ENCODE measurements around the gene NDFIP1.
"Not testable (repeated sequence)": the region's sequence is repeated elsewhere in the genome, so short reads cannot be mapped to it uniquely, and the experiment has no call there.

Gene NDFIP1

DNA sequence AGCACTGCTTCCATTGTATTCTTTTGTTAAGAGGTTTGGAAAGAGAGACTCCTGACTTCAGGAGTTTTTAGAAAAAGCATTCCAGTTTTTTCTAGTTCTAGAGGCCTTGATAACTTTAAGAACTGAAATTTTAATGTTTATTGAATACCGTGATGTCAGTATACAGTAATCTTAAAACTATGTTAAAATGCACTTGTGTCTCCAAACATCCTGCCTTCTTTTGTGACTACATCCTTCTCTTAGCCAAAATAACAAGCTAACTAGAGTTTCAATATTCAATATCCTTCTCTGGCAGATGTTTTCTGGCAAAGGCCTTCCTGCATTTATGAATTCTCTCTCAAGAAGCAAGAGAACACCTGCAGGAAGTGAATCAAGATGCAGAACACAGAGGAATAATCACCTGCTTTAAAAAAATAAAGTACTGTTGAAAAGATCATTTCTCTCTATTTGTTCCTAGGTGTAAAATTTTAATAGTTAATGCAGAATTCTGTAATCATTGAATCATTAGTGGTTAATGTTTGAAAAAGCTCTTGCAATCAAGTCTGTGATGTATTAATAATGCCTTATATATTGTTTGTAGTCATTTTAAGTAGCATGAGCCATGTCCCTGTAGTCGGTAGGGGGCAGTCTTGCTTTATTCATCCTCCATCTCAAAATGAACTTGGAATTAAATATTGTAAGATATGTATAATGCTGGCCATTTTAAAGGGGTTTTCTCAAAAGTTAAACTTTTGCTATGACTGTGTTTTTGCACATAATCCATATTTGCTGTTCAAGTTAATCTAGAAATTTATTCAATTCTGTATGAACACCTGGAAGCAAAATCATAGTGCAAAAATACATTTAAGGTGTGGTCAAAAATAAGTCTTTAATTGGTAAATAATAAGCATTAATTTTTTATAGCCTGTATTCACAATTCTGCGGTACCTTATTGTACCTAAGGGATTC is 43.1 kb downstream of the NDFIP1 start:
- Mint-ChIP-seq H3K4me3 (no peak overlapping the region), H3K27ac (no peak overlapping the region), H3K36me3 (peaks cover 18% of the 10 kb centered on the region), H3K9me3 (no peaks in the 10 kb centered on the region), H3K4me1 (peaks cover 28% of the 10 kb centered on the region), H3K27me3 (no peaks in the 10 kb centered on the region)

DNA sequence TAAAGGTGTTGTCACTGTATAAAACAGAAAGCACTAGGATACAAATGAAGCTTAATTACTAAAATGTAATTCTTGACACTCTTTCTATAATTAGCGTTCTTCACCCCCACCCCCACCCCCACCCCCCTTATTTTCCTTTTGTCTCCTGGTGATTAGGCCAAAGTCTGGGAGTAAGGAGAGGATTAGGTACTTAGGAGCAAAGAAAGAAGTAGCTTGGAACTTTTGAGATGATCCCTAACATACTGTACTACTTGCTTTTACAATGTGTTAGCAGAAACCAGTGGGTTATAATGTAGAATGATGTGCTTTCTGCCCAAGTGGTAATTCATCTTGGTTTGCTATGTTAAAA is 43.8 kb downstream of the NDFIP1 start:
- Mint-ChIP-seq H3K27ac (no peak overlapping the region), H3K4me1 (peaks cover 30% of the 10 kb centered on the region), H3K4me3 (no peak overlapping the region), H3K27me3 (no peaks in the 10 kb centered on the region), H3K9me3 (no peaks in the 10 kb centered on the region), H3K36me3 (peaks cover 13% of the 10 kb centered on the region)

DNA sequence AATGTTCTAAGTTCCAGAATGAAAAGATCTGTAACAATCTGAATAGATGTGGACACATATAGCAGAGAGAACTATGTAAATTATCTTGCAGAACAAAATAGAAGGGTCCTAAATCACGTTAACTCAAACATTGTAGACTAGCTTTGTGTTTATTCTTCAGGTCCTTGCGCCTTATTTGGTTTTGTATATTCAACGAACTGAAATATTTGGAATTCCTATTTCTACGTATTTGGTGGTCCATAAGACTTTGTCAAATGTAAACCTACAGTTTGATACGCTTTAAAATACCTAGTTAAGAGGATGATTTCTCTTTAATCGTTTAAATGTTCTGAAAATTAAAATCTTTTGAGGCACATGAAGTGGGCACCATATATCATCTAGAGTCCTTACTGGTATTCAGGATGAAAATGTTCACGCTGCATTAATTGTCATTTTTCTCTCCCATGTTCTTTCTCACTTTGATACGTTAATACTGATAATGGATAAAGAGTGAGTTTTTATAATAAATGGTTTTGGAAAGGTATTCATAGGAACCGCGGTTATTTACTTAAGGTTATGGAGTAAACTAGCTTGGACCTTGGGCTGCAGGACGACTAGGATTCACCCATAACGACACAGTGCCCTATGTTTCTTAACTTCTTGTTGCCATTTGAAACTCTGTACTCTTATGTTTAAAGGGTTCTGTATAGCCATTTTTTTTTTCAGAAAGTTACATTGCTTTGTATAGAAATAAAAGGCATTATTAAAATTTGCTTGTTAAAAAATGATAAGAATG is 45.3 kb downstream of the NDFIP1 start:
- Mint-ChIP-seq H3K27me3 (no peaks in the 10 kb centered on the region), H3K9me3 (no peaks in the 10 kb centered on the region), H3K4me1 (peaks cover 27% of the 10 kb centered on the region), H3K36me3 (peaks cover 9% of the 10 kb centered on the region), H3K27ac (no peak overlapping the region), H3K4me3 (no peak overlapping the region)

DNA sequence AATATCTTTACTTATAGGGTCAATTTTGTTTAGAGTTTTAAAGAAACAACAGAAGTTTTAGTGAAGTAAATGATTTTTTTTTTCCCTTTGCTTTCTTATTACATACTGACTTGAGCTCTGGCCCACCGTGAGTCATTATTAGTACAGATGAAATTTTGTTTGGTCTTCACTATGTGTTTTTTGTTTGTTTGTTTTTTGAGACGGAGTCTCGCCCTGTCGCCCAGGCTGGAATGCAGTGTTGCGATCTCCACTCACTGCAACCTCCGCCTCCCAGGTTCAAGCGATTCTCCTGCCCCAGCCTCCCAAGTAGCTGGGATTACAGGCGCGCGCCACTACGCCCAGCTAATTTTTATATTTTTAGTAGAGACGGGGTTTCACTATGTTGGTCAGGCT is 45.9 kb downstream of the NDFIP1 start:
- not testable (repeated sequence) for H3K9me3 Mint-ChIP-seq, H3K36me3 Mint-ChIP-seq, H3K27ac Mint-ChIP-seq, H3K27me3 Mint-ChIP-seq, H3K4me3 Mint-ChIP-seq
- peaks cover 27% of the 10 kb centered on the region for H3K4me1 Mint-ChIP-seq

DNA sequence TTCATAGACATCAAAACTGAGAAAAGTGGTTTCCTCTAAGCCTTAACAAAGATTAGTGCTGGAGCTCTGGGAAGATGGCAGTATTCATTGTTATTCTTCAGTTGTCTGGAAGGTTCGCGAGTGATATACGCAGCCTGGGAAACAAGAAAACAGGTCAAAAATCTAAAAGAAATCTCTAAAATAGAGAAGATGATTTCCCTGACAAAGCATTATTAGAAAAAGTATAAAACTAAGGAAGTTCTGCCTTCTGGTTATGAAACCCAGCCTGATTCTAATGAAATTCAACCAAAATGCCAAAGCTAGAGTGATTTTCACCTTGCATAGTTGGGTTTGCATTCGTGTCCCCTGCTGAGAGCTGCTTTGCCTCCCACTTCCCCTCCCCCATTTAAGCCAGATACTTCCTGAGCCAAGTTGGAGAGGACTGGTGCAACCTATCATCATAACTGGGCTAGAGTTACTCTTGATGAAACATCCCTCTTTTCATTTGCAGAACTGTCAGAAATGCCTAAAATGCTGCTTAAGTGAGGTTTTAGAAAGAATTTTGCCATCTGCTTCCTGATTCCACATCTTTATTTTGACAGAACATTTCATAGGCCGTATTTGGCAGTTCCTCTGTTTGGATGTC is 48.4 kb downstream of the NDFIP1 start:
- H3K27ac Mint-ChIP-seq = peak overlapping the region; percentile 70

DNA sequence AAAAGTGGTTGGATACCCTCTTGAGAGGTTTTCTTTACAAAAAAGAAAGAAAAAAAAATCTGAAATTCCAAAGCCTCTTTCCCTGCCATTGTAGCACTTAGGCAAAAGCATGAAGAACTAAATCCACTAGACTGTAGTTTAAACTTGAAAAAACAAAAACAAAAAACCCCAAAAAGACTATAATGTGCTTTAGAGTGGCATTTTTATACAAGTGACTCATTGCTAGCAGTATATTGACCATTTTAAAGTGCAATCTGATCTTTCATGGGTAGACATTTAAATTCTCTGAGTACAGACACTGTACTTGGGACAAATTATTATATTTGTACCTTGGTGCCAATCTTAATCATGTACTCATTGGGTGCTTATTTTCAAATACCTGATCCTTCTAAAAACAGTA is 50.8 kb downstream of the NDFIP1 start:
- Mint-ChIP-seq H3K4me3 (no peak overlapping the region), H3K27ac (peak overlapping the region; percentile 17), H3K36me3 (peaks cover 1% of the 10 kb centered on the region), H3K9me3 (no peaks in the 10 kb centered on the region), H3K4me1 (peaks cover 39% of the 10 kb centered on the region), H3K27me3 (no peaks in the 10 kb centered on the region)

More for the DNA sequence above, 48.4 kb downstream of the NDFIP1 start:
- Mint-ChIP-seq H3K27me3 (no peaks in the 10 kb centered on the region), H3K36me3 (peaks cover 3% of the 10 kb centered on the region), H3K4me1 (peaks cover 35% of the 10 kb centered on the region), H3K9me3 (no peaks in the 10 kb centered on the region), H3K4me3 (no peak overlapping the region)

DNA sequence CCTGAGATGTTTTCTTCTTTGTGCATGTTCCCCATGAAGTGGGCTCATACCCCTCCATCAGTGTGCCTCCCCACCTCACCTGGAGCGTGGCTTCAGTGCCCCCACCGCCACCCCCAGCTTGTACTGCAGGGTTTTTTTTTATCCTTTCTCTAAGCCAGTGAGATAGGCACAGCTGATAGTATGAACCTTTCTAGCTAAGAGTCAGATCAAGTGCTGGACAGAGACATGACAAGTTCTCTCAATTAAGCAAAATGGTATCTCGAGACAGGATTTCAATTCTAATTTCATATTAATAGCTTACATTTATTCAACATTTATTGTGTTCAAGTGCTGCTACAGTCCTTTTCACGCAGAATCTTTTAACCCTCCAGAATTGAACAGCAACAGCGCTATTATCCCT is 55.7 kb downstream of the NDFIP1 start:
- Mint-ChIP-seq H3K9me3 (no peaks in the 10 kb centered on the region), H3K36me3 (no peaks in the 10 kb centered on the region), H3K4me1 (peaks cover 23% of the 10 kb centered on the region), H3K27me3 (no peaks in the 10 kb centered on the region), H3K4me3 (no peak overlapping the region), H3K27ac (no peak overlapping the region)

DNA sequence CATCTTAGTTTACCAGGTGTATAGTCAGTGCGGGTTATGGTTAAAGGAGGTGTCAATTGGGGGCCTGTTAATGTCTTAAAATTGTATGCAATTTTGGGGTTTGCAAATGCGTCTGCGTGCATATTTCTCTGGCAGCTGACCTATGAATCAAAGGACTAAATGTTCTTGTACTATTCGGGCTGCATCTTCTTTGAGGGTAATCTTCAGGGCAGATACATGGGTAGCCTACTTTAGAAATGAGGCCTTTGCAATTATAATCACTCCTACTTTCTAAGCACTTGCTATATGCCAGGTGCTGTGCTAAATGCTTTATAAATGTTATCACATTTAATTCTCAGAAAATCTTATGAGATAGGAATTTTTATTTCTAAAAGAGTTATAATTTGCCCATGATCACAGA is 58.2 kb downstream of the NDFIP1 start:
- peaks cover 6% of the 10 kb centered on the region for H3K4me1 Mint-ChIP-seq
- H3K4me3 Mint-ChIP-seq = no peak overlapping the region
- no peak overlapping the region for H3K27ac Mint-ChIP-seq
- H3K9me3 Mint-ChIP-seq = no peaks in the 10 kb centered on the region
- H3K36me3 Mint-ChIP-seq = no peaks in the 10 kb centered on the region
- no peaks in the 10 kb centered on the region for H3K27me3 Mint-ChIP-seq

DNA sequence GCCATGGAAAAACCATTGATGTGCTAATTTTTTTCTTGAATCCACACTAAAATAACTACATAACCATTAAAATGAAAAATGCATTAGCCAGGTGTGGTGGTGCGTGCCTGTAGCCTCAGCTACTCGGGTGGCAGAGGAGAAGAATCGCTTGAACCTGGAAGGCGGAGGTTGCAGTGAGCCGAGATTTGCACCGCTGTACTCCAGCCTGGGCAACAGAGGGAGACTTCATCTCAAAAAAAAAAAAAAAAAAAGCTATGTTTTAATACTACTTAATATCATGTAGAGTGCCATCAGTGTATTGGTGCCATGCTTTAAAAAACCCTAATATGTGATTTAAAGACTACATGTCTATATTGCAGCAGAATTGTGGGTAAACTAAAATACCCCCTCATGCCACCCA is 58.9 kb downstream of the NDFIP1 start:
- Mint-ChIP-seq H3K9me3 (no peaks in the 10 kb centered on the region), H3K27me3 (no peaks in the 10 kb centered on the region), H3K4me3 (no peak overlapping the region), H3K4me1 (no peaks in the 10 kb centered on the region), H3K27ac (no peak overlapping the region), H3K36me3 (no peaks in the 10 kb centered on the region)

DNA sequence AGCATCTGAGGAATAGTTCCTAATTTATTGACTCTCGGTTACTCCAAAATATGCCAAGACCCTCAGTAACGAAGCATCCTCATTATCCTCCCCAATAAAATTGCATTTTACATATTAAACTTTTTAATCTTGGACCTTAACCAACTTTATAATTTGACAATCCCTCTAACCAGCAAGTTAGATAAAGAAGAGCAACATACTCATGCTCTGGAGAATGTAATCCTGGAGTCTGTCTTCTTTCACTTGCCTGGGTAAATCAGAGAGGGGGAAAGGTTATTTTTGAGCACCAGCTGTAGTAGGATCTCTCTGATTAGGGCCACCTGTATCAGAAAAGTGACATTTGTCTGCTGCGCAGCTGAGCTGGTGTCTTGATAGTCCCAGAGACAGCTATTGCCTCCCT is 59.8 kb downstream of the NDFIP1 start:
- Mint-ChIP-seq H3K36me3 (no peaks in the 10 kb centered on the region), H3K4me3 (no peak overlapping the region), H3K27me3 (no peaks in the 10 kb centered on the region), H3K9me3 (no peaks in the 10 kb centered on the region), H3K4me1 (no peaks in the 10 kb centered on the region), H3K27ac (no peak overlapping the region)

DNA sequence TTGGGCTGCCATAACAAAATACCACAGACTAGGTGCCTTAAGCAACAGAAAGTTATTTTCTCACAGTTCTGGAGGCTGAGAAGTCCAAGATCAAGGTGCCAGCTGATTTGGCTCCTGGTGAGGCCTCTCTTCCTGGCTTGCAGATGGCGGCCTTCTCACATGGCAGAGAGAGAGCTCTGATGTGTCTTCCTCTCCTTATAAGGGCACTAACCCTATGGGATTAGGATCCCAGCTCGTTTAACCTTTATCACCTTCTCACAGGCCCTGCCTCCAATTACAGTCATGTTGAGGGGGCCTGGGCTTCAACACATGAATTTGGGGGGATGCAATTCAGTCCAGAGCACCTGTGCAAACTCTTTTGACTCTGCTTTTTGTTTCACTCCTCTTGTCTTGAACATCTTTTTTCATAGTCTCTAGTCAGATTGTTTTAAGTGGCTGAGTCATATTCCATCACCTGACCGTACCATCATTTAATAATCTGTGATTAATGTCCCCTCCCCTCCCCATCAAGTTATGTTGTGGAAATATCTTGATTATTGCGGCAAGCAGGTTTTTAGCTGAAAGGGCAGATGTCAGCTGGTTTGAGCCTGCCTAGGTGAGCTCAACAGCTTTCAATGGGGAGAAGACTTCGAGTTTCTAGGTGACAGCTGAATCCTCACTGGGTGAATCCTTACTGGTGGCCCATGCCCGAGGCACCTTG is 61.8 kb downstream of the NDFIP1 start:
- no peaks in the 10 kb centered on the region for H3K9me3 Mint-ChIP-seq

DNA sequence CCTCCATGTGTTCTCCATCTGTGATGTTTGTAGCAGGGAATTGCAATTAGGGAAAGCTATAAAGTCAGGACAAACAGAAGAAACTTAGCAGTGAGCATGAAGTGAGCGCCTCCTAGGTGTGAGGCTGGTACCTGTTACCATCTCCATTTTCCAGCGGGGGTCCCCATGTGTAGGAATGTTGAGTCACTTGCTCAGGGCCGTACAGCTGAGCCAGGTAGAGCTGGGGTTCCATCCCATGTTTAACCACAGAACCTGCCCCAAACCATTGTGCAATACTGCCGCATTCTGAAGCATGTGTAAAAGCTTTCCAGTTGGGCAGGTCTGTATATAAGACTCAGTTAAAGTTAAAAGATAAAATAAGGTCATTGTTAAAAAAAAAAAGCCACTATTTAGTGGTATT is 62.7 kb downstream of the NDFIP1 start:
- Mint-ChIP-seq H3K36me3 (no peaks in the 10 kb centered on the region), H3K4me3 (no peak overlapping the region), H3K27ac (no peak overlapping the region), H3K9me3 (no peaks in the 10 kb centered on the region), H3K4me1 (no peaks in the 10 kb centered on the region), H3K27me3 (no peaks in the 10 kb centered on the region)

More for the DNA sequence above, 61.8 kb downstream of the NDFIP1 start:
- H3K27me3 Mint-ChIP-seq = no peaks in the 10 kb centered on the region
- no peak overlapping the region for H3K4me3 Mint-ChIP-seq
- H3K36me3 Mint-ChIP-seq = no peaks in the 10 kb centered on the region
- no peaks in the 10 kb centered on the region for H3K4me1 Mint-ChIP-seq
- no peak overlapping the region for H3K27ac Mint-ChIP-seq

DNA sequence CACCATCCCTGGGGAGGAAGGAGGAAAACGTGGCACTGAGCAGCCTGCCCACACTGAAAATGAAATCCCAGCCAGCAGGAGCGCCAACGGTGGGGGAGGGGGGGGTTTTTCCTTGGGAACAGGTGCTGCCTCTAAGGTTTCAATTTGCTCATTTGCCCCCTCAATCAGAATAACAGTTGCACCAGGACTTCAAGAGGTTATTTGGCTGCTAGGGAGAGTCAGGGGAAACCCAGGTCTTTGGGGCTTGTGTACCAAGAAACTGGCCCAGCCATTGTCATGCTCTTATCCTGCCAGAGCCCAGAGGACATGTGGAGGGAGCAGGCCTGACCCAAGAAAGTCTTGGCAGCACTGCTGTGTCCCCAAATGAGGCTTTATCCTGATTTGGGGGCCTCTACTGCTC is 66.5 kb downstream of the NDFIP1 start:
- Mint-ChIP-seq H3K27me3 (peaks cover 2% of the 10 kb centered on the region), H3K9me3 (no peaks in the 10 kb centered on the region), H3K27ac (no peak overlapping the region), H3K4me1 (no peaks in the 10 kb centered on the region), H3K4me3 (no peak overlapping the region), H3K36me3 (no peaks in the 10 kb centered on the region)

DNA sequence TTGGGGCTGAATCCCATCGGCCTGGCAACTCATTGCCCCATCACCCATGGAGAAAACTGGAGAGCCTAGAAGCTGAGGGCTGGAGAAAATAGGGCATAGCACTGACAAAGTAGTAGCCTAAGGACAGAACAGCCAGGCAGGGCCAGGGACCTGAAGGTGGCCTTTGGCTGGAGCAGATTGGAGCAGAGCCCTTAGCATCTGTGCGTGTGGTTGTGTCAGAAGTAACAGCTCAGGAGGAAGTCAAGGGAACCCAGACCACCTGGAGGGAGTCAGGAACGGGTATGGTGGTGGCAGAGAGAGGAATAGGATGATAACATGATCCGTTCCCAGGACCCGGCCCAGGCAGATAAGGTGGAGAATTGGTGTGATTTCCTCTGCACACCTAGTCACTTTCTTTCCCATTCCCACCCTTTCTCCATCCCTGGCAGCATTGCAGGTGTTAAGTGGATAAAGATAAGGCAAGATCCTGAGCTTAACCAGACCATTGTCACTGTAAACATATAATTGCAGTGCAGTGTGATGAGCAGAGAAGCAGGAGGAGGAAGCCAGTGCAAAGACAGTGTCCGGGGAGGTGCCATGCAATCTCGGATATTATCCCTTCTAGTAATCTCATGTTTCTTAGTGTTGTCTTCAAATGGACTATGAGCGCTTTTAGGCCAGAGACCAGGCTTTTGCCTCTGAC is 67.0 kb downstream of the NDFIP1 start:
- Mint-ChIP-seq H3K27ac (no peak overlapping the region), H3K4me1 (no peaks in the 10 kb centered on the region), H3K27me3 (peaks cover 2% of the 10 kb centered on the region), H3K9me3 (no peaks in the 10 kb centered on the region), H3K36me3 (no peaks in the 10 kb centered on the region), H3K4me3 (no peak overlapping the region)

DNA sequence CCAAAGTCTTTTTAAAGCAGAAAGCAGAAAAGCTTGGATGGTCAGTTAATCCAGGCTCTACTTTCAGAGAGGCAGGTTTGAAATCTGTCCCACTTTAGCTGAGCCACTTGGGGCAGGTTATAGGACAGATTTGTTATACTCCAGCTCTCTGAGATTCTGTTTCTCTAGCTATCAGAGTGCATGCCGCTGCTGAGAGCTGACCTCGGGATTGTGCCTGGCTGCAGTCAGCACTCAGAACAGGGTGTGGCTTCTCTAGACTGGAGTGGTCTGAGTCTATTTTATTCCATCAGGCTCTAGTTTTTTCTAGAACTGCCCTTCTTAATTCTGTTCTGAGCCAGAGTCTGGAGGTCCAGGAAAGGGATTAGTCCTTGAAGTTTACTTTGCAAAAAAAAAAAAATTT is 67.7 kb downstream of the NDFIP1 start:
- Mint-ChIP-seq H3K27ac (no peak overlapping the region), H3K9me3 (no peaks in the 10 kb centered on the region), H3K4me1 (no peaks in the 10 kb centered on the region), H3K4me3 (no peak overlapping the region), H3K27me3 (peaks cover 2% of the 10 kb centered on the region), H3K36me3 (no peaks in the 10 kb centered on the region)
